GM19324 (cell line): Measurements from ENCODE around the gene ASCL2.

Source experiments
- ATAC-seq: cut with Tn5 transposase; IDR thresholded peaks from one replicate; pipeline ENCODE4 v1.9.1; 2021; ENCODE audit warnings: mild to moderate bottlenecking, moderate library complexity; ENCODE audit not compliant: unreplicated experiment, low FRiP score

Gene ASCL2

DNA sequence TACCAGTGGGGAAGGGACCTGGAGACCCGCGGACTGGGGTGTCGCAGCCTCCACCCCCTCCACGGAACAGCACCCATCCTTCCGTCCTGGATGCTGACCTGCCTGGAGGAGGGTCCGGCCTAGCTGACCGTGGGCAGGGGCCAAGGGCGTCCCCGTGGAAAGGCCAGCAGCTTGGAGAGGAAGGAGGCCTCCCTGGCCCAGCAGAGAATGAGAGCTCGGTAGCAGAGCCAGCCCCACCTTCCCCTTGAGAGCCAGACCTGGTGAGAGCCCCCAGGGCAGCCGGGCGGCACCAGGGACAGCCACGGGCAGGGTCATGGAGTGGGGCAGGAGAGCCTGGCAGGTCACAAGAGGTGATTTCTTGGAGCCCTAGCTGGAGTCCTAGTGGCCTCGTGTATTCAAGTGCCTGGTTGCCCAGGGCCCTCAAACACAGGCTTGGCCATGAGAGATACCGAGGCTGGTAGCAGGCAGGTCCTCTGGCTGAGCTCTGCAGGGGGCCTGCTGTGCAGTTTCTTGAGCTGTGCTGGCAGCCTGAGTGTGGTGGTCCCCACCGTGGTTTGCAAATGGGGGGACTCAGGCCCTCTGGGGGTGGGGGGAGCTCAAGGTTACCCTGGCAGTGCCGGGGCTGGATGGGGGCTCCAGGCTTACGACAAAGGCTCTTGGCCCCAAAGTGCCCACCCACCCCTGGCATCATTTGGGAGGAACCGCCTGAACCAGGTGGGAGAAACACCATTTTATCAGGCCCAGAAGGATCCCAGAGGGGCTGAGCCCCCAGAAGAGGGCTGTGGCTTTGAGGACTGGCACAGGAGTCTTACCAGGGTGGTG, 39.1 kb upstream of the ASCL2 start:
- ATAC-seq = no peak

GRCh38 chr11:2308713-2309112, 38.3 kb upstream of the ASCL2 start:
- no peak for ATAC-seq

- no peak for ATAC-seq
Measured at GRCh38 chr11:2307501-2308331, 37.3 kb upstream of the ASCL2 start.

GRCh38 chr11:2306877-2307500, 36.6 kb upstream of the ASCL2 start:
- ATAC-seq = no peak

- no peak for ATAC-seq
Measured at GRCh38 chr11:2306452-2306823, 36.0 kb upstream of the ASCL2 start.

DNA sequence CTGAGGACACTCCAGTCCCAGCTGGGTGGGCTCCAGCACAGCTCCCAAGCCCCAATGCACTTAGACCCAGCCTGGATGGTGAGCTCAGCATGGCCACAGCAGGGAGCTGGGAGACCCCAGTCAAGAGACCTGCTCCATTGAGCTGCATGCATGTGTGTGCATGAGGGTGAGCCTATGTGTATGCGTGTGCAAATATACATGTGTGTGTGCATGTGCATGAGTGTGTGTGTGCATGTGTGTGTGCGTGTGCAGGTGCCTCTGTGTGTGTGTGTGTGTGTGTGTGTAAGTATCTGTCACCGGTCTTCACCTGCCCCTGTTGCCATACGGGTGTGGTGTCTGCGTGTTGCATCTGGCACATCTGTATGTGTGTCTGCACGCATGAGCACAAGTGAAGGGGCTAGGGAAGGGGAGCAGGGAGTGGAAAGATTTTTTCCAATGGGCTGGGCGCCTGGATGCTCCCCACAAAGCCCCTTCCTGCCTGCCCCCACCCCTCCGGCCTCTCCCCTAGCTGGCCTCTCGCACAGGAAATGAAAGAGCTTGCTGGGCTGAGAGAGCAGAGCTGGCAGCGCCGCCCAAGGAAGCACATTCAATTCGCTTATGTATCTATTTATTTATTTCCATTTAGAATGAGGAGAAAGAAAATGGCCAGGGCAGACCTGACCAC, 35.5 kb upstream of the ASCL2 start:
- ATAC-seq = no peak

GRCh38 chr11:2305140-2305778, 34.9 kb upstream of the ASCL2 start:
- no peak for ATAC-seq

GRCh38 chr11:2304506-2305139, 34.2 kb upstream of the ASCL2 start:
- ATAC-seq = no peak

- no peak for ATAC-seq
Measured at GRCh38 chr11:2303627-2304505, 33.5 kb upstream of the ASCL2 start.

DNA sequence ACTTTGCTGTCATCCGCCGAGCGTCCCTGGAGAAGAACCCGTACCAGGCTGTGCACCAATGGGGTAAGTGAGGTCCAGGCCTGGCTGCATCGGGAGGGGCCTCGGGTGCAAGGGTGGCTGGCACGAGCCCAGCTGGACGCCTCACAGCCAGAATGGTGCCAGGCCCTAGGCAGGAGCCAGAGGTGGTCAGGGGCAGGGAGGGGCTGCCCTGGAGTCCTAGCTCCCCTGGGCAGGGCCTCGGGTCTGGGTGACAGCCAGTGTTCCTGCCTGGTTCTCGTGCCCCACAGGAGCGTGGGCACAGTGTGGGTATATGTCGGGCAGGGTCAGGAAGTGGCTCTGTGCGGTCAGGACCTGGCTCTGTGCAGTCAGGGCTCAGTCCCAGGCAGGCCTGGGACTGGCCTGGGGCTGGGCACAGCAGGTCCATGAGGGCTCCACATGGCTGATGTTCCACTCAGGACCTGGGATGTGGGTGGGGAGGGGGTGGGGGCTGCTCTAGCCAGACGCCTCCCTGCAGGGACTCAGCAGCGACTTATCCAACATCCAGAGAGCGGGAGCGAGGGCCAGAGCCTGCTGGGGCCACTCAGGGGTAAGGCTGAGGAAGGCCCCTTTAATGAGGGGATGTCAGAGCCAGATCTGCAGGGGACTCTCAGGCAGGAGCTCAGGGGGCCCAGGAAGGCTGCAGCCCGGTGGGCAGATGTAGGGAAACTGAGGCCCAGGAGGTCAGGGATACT, 32.7 kb upstream of the ASCL2 start:
- no peak for ATAC-seq

DNA sequence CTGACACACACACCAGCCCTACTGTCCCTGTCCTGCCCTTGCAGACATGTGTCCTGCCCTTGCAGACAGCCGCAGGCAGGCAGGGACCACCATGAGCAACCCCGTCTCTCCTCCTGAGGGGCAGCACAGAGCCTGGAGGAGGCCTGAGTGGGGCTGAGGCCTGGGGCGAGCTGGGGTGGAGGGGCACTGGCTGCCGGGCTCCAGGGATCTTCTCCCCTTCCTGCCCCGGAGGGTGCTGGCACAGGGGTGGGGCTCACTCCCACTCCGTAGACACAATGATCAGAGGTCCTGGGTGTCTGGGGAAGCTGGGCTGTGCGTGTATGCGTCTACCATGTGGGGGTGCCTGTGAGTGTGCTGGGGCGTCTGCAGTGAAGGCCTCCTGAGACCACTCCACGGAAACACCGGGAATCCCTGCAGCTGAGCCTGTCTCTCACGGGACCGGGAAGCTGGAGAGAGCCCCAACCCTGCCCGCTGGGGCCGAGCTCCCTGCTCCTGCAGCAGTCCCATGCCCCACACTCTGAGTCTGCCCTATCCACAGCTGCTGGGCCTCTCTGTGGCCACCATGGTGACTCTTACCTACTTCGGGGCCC, 32.0 kb upstream of the ASCL2 start:
- ATAC-seq = no peak

DNA sequence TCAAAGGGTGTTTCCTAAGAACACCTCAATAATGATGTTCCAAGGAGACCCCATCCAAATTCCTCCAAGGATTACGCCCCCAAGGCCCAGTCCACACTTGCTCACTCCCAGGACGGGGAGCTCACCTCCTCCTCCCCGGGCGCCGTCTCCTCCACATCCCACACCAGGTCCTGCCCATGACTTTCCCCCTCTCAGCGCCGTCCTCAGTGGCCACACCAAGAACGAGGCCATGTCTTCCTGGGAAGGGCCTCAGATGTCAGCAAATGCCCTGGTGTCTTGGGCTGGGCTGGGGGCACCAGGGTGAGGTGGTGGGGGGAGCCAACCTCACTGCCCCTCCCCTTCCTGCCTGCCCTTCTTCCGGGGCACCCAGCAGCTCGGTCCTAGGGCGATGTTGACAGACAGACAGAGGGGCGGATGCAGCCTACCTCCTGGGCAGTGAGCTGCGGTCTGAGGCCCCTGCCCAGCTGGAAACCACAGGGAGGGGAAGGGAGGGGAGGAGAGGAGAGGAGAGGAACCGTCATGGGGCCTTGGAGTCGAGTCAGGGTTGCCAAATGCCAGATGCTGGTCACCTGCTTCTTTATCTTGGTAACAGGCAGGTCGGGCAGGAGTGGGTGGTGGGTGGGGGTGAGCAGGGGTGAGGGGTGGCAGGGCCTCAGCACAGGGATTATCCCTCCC, 31.4 kb upstream of the ASCL2 start, which contains the start of the genes C11orf21 and TSPAN32:
TSS of gene C11orf21 (minus strand) at position 288 of the 675 bp plus-strand sequence. CDS start at position 178, 110 bp downstream.
TSS of gene TSPAN32 (plus strand) at position 383 of the 675 bp plus-strand sequence. CDS start at position 520, 137 bp downstream.
- no peak for ATAC-seq

- no peak for ATAC-seq
Measured at GRCh38 chr11:2300936-2301630, 30.7 kb upstream of the ASCL2 start.

- no peak for ATAC-seq
Measured at GRCh38 chr11:2300290-2300935, 30.0 kb upstream of the ASCL2 start.

- ATAC-seq = no peak
Measured at GRCh38 chr11:2299773-2300172, 29.4 kb upstream of the ASCL2 start.
